HEK293 (cell line): ENCODE data around the gene ACR.
A peak's percentile ranks its signal among the peaks of the same experiment; 100 is the strongest.

Source experiments
- CTCF ChIA-PET: fragments of 350-600 bp; formaldehyde crosslinking; extraction: SDS; loops from one replicate; lab custom pipeline; 2021; ENCODE audit warnings: antibody characterized with exemption; lab: Yijun Ruan, JAX
- POLR2A ChIA-PET: fragments of 300-600 bp; formaldehyde crosslinking; extraction: SDS; loops from one replicate; lab custom pipeline; 2020; ENCODE audit warnings: antibody characterized with exemption, inconsistent platforms; lab: Yijun Ruan, JAX
- H3K27ac ChIP-seq: fragments of 200-500 bp; sonication (Bioruptor generic); 2 replicates; pipeline ENCODE4 v1.5.1; 2014; ENCODE audit warnings: low read depth, low read length, control low read depth, inconsistent platforms; ENCODE audit errors: extremely low read depth
- H3K36me3 ChIP-seq, 2 experiments: fragments of 200-500 bp in 1 of 2; sonication (Bioruptor generic) in 1 of 2; 1 replicate in 1 of 2; 2 replicates in 1 of 2; pipeline ENCODE4 v1.5.1; 2014 to 2017; ENCODE audit warnings: inconsistent platforms in 2 of 2, low read length in 2 of 2; ENCODE audit not compliant: control insufficient read depth in 2 of 2, insufficient read depth in 1 of 2
- H3K4me1 ChIP-seq: fragments of 200-500 bp; sonication (Bioruptor generic); 2 replicates; pipeline ENCODE4 v1.5.1; 2014; ENCODE audit warnings: mild to moderate bottlenecking, low read length, inconsistent platforms; ENCODE audit not compliant: control insufficient read depth, insufficient read depth
- H3K4me3 ChIP-seq: 2 replicates; pipeline ENCODE4 v1.5.1; 2011; ENCODE audit warnings: low read depth, mild to moderate bottlenecking, control low read depth, low read length, moderate library complexity
- H3K9me3 ChIP-seq: fragments of 200-500 bp; sonication (Bioruptor generic); 2 replicates; pipeline ENCODE4 v1.5.1; 2014; ENCODE audit warnings: low read depth, low read length, inconsistent platforms; ENCODE audit not compliant: control insufficient read depth, insufficient read depth
- BCL11B ChIP-seq: fragments of 450-650 bp; formaldehyde crosslinking; IDR thresholded peaks from 2 replicates; pipeline ENCODE4 v1.5.1; 2016; ENCODE audit warnings: low read depth, missing biosample characterization, missing genetic modification characterization
- EGR2 ChIP-seq: fragments of 450-650 bp; formaldehyde crosslinking; IDR thresholded peaks from 2 replicates; pipeline ENCODE4 v1.5.1; 2016; ENCODE audit warnings: low read depth, missing biosample characterization, missing genetic modification characterization
- FEZF1 ChIP-seq: fragments of 450-650 bp; formaldehyde crosslinking; IDR thresholded peaks from 2 replicates; pipeline ENCODE4 v1.5.1; 2016; ENCODE audit warnings: missing biosample characterization, missing genetic modification characterization
- GLI2 ChIP-seq: fragments of 450-650 bp; formaldehyde crosslinking; IDR thresholded peaks from 2 replicates; pipeline ENCODE4; 2017; ENCODE audit warnings: missing biosample characterization, missing genetic modification characterization, low read depth, borderline replicate concordance
- IKZF3 ChIP-seq: fragments of 450-650 bp; IDR thresholded peaks from 2 replicates; pipeline ENCODE4 v1.5.0; 2018; ENCODE audit warnings: missing biosample characterization, mild to moderate bottlenecking, missing genetic modification characterization, moderate library complexity
- SP7 ChIP-seq: fragments of 450-650 bp; formaldehyde crosslinking; IDR thresholded peaks from 2 replicates; pipeline ENCODE4 v1.5.1; 2016; ENCODE audit warnings: missing biosample characterization, missing genetic modification characterization
- ZBTB21 ChIP-seq: fragments of 450-650 bp; formaldehyde crosslinking; IDR thresholded peaks from 2 replicates; pipeline ENCODE4 v1.5.1; 2017; ENCODE audit warnings: missing biosample characterization, missing genetic modification characterization
- ZFP69B ChIP-seq: fragments of 450-650 bp; formaldehyde crosslinking; IDR thresholded peaks from 2 replicates; pipeline ENCODE4 v1.5.1; 2016; ENCODE audit warnings: missing biosample characterization, missing genetic modification characterization
- ZNF114 ChIP-seq: fragments of 450-650 bp; formaldehyde crosslinking; IDR thresholded peaks from 2 replicates; pipeline ENCODE4 v1.5.0; 2017; ENCODE audit warnings: missing biosample characterization, missing genetic modification characterization
- ZNF133 ChIP-seq: fragments of 450-650 bp; formaldehyde crosslinking; IDR thresholded peaks from 2 replicates; pipeline ENCODE4 v1.5.1; 2016; ENCODE audit warnings: missing biosample characterization, missing genetic modification characterization
- ZNF174 ChIP-seq: fragments of 450-650 bp; formaldehyde crosslinking; IDR thresholded peaks from 2 replicates; pipeline ENCODE4 v1.5.0; 2017; ENCODE audit warnings: missing biosample characterization, mild to moderate bottlenecking, missing genetic modification characterization
- ZNF202 ChIP-seq: fragments of 450-650 bp; formaldehyde crosslinking; IDR thresholded peaks from 2 replicates; pipeline ENCODE4 v1.5.1; 2016; ENCODE audit warnings: missing biosample characterization, missing genetic modification characterization, borderline replicate concordance
- ZNF248 ChIP-seq: fragments of 450-650 bp; formaldehyde crosslinking; IDR thresholded peaks from 2 replicates; pipeline ENCODE4 v1.5.1; 2017; ENCODE audit warnings: missing biosample characterization, missing genetic modification characterization
- ZNF416 ChIP-seq: fragments of 450-650 bp; formaldehyde crosslinking; IDR thresholded peaks from 2 replicates; pipeline ENCODE4 v1.5.1; 2016; ENCODE audit warnings: missing biosample characterization, missing genetic modification characterization
- ZNF426 ChIP-seq: fragments of 450-650 bp; formaldehyde crosslinking; IDR thresholded peaks from 2 replicates; pipeline ENCODE4 v1.5.1; 2017; ENCODE audit warnings: missing biosample characterization, missing genetic modification characterization, mild to moderate bottlenecking, inconsistent platforms, moderate library complexity
- ZNF473 ChIP-seq: fragments of 450-650 bp; formaldehyde crosslinking; IDR thresholded peaks from 2 replicates; pipeline ENCODE4 v1.5.1; 2017; ENCODE audit warnings: missing biosample characterization, missing genetic modification characterization
- ZNF561 ChIP-seq: fragments of 450-650 bp; IDR thresholded peaks from 2 replicates; pipeline ENCODE4 v1.5.1; 2018; ENCODE audit warnings: missing biosample characterization, missing genetic modification characterization, borderline replicate concordance
- ZNF585B ChIP-seq: fragments of 450-650 bp; formaldehyde crosslinking; IDR thresholded peaks from 2 replicates; pipeline ENCODE4 v1.5.1; 2016; ENCODE audit warnings: missing biosample characterization, missing genetic modification characterization
- ZNF629 ChIP-seq: fragments of 450-650 bp; formaldehyde crosslinking; IDR thresholded peaks from 2 replicates; pipeline ENCODE4 v1.5.1; 2017; ENCODE audit warnings: missing biosample characterization, missing genetic modification characterization
- ZNF747 ChIP-seq: fragments of 450-650 bp; formaldehyde crosslinking; IDR thresholded peaks from 2 replicates; pipeline ENCODE4 v1.5.1; 2016; ENCODE audit warnings: missing biosample characterization, missing genetic modification characterization
- TF ChIP-seq, protein P1 (sequence below): fragments of 450-650 bp; formaldehyde crosslinking; IDR thresholded peaks from 2 replicates; pipeline ENCODE4 v1.5.1; 2016; ENCODE audit warnings: missing biosample characterization, missing genetic modification characterization
- TF ChIP-seq, protein P2 (sequence below): fragments of 450-650 bp; formaldehyde crosslinking; IDR thresholded peaks from 2 replicates; pipeline ENCODE4 v1.5.1; 2016; ENCODE audit warnings: missing biosample characterization, missing genetic modification characterization
- TF ChIP-seq, protein P3 (sequence below): fragments of 450-650 bp; formaldehyde crosslinking; IDR thresholded peaks from 2 replicates; pipeline ENCODE4 v1.5.1; 2017; ENCODE audit warnings: missing biosample characterization, missing genetic modification characterization
- TF ChIP-seq, protein P4 (sequence below): fragments of 450-650 bp; formaldehyde crosslinking; IDR thresholded peaks from 2 replicates; pipeline ENCODE4 v1.5.1; 2016; ENCODE audit warnings: missing biosample characterization, missing genetic modification characterization, low read depth
- TF ChIP-seq, protein P5 (sequence below): sonication (generic); formaldehyde crosslinking; IDR thresholded peaks from 2 replicates; pipeline ENCODE4 v1.8.1; 2022; ENCODE audit warnings: mild to moderate bottlenecking, moderate library complexity, missing genetic modification reagents

The ACR gene

DNA sequence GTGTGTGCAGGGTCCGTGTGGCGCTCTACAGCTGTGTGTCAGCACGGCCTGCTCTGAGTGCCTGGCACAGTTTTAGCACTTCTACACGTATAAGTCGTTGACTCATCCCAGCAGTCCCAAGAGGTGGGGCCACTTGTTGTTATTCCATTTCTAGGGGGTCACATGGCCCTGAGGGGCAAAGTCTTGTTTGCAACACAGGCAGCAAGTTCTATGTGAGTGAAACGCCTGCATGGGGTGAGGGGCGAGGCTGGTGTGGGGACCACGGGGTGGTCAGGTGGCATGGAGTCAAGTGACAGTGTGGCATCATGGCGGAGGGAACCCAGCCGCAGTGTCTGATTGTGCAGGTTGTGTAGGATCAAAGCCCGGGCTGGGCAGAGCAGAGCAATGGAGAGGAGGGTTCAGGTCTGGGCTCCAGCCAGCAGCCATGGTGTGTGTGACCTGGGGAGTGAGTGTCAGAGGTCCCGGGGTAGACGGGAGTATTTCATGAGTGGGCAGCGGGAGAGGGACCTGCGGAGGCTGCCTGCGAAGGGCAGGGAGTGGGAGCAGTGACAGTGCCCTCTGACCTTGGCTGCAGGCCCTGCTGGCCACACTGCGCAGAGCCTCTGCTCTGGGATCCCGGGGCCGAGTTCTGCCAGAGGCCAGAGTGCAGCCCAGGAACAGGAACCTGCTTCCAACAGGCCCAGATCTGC lies 37.5 kb upstream of the ACR start:
- CTCF ChIA-PET, result interaction anchor here (0.6 to 1.0 kb wide), 6 partner anchors 9 to 191 kb away, joined by 3 to 4 read pairs (median 4); no protein-coding TSS in a partner anchor
- Histone ChIP-seq H3K9me3 (no peaks in the 10 kb centered on the region), H3K4me3 (no peak overlapping the region), H3K4me1 (no peaks in the 10 kb centered on the region), H3K27ac (no peak overlapping the region)
- TF ChIP-seq ZNF426 (no peak), ZNF473 (no peak), SP7 (no peak), ZFP69B (peak; percentile 18; the same call in 1 of the 2 replicates), ZBTB21 (tag by site-specific recombination) (no peak), ZNF561 (tag by site-specific recombination) (no peak), IKZF3 (tag by site-specific recombination) (no peak), ZNF114 (tag by site-specific recombination) (no peak), ZNF133 (tag by site-specific recombination) (no peak), GLI2 (tag by site-specific recombination) (no peak), ZNF747 (tag by site-specific recombination) (no peak), BCL11B (0 out of 2 replicates have a peak, but pooled peaks have one; percentile 29), ZNF202 (tag by site-specific recombination) (no peak), ZNF629 (no peak), ZNF174 (no peak), ZNF248 (no peak), EGR2 (tag by site-specific recombination) (no peak), ZNF416 (no peak), FEZF1 (no peak), ZNF585B (tag by site-specific recombination) (no peak)
- TF ChIP-seq, protein P1, sequence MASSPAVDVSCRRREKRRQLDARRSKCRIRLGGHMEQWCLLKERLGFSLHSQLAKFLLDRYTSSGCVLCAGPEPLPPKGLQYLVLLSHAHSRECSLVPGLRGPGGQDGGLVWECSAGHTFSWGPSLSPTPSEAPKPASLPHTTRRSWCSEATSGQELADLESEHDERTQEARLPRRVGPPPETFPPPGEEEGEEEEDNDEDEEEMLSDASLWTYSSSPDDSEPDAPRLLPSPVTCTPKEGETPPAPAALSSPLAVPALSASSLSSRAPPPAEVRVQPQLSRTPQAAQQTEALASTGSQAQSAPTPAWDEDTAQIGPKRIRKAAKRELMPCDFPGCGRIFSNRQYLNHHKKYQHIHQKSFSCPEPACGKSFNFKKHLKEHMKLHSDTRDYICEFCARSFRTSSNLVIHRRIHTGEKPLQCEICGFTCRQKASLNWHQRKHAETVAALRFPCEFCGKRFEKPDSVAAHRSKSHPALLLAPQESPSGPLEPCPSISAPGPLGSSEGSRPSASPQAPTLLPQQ (tag by site-specific recombination), result peak; percentile 35; the same call in 1 of the 2 replicates
- TF ChIP-seq, protein P2, sequence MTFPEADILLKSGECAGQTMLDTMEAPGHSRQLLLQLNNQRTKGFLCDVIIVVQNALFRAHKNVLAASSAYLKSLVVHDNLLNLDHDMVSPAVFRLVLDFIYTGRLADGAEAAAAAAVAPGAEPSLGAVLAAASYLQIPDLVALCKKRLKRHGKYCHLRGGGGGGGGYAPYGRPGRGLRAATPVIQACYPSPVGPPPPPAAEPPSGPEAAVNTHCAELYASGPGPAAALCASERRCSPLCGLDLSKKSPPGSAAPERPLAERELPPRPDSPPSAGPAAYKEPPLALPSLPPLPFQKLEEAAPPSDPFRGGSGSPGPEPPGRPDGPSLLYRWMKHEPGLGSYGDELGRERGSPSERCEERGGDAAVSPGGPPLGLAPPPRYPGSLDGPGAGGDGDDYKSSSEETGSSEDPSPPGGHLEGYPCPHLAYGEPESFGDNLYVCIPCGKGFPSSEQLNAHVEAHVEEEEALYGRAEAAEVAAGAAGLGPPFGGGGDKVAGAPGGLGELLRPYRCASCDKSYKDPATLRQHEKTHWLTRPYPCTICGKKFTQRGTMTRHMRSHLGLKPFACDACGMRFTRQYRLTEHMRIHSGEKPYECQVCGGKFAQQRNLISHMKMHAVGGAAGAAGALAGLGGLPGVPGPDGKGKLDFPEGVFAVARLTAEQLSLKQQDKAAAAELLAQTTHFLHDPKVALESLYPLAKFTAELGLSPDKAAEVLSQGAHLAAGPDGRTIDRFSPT, result no peak
- TF ChIP-seq, protein P3, sequence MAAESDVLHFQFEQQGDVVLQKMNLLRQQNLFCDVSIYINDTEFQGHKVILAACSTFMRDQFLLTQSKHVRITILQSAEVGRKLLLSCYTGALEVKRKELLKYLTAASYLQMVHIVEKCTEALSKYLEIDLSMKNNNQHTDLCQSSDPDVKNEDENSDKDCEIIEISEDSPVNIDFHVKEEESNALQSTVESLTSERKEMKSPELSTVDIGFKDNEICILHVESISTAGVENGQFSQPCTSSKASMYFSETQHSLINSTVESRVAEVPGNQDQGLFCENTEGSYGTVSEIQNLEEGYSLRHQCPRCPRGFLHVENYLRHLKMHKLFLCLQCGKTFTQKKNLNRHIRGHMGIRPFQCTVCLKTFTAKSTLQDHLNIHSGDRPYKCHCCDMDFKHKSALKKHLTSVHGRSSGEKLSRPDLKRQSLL (tag by site-specific recombination), result no peak
- TF ChIP-seq, protein P4, sequence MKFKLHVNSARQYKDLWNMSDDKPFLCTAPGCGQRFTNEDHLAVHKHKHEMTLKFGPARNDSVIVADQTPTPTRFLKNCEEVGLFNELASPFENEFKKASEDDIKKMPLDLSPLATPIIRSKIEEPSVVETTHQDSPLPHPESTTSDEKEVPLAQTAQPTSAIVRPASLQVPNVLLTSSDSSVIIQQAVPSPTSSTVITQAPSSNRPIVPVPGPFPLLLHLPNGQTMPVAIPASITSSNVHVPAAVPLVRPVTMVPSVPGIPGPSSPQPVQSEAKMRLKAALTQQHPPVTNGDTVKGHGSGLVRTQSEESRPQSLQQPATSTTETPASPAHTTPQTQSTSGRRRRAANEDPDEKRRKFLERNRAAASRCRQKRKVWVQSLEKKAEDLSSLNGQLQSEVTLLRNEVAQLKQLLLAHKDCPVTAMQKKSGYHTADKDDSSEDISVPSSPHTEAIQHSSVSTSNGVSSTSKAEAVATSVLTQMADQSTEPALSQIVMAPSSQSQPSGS (tag by site-specific recombination), result no peak
- TF ChIP-seq, protein P5, sequence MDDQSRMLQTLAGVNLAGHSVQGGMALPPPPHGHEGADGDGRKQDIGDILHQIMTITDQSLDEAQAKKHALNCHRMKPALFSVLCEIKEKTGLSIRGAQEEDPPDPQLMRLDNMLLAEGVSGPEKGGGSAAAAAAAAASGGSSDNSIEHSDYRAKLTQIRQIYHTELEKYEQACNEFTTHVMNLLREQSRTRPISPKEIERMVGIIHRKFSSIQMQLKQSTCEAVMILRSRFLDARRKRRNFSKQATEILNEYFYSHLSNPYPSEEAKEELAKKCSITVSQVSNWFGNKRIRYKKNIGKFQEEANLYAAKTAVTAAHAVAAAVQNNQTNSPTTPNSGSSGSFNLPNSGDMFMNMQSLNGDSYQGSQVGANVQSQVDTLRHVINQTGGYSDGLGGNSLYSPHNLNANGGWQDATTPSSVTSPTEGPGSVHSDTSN (CRISPR knock-in tag), result no peak
- TF ChIP-seq, all 188 proteins: peak for 3
- peaks cover 0 to 53% of the 10 kb centered on the region in 2 experiments; a peak in 1 of 3 replicates for H3K36me3 ChIP-seq
- POLR2A ChIA-PET, result no interaction called here
